Activated naive CD4-positive, alpha-beta T cell treated with anti-CD3 and anti-CD28 coated beads, Interleukin-2, amount 50 U/mL, for 24 hours (primary cell): ENCODE measurements around the gene PRR29.

ENCODE experiments used
- H3K27ac Mint-ChIP-seq: one replicate; pipeline ENCODE4 v1.8.0; 2021; ENCODE audit warnings: mild to moderate bottlenecking, mixed read lengths
- H3K27me3 Mint-ChIP-seq: one replicate; pipeline ENCODE4 v1.8.0; 2021; ENCODE audit warnings: mixed read lengths
- H3K36me3 Mint-ChIP-seq: one replicate; pipeline ENCODE4 v1.8.0; 2021; ENCODE audit warnings: mixed read lengths
- H3K4me1 Mint-ChIP-seq: one replicate; pipeline ENCODE4 v1.8.0; 2021; ENCODE audit warnings: mixed read lengths
- H3K4me3 Mint-ChIP-seq: one replicate; pipeline ENCODE4 v1.8.0; 2021; ENCODE audit warnings: mild to moderate bottlenecking, mixed read lengths
- H3K9me3 Mint-ChIP-seq: one replicate; pipeline ENCODE4 v1.8.0; 2021; ENCODE audit warnings: mixed read lengths

Gene PRR29

DNA sequence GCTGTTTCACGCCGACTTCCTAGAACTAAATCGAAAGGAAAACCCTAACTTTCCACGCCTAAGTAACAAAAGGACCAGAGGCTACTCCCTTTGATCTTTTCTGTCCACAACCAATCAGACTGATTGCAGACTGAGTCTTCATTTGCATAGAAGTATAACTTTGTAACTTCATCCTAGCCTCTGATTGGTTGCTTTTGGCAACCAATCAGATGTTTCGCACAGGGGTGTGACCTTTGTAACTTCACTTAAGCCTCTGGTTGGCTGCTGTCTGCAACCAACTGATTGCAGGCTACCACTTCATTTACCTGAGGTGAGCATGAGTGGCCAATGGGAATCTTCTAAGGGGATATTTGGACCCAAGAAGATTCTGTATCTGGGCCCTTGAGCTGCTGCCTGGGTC, 39.7 kb downstream of the PRR29 start:
- H3K4me1 Mint-ChIP-seq: no peaks in the 10 kb centered on the region
- no peaks in the 10 kb centered on the region for H3K9me3 Mint-ChIP-seq
- H3K36me3 Mint-ChIP-seq: peaks cover 9% of the 10 kb centered on the region
- no peak overlapping the region for H3K27ac Mint-ChIP-seq
- no peak overlapping the region for H3K4me3 Mint-ChIP-seq
- H3K27me3 Mint-ChIP-seq: no peaks in the 10 kb centered on the region

DNA sequence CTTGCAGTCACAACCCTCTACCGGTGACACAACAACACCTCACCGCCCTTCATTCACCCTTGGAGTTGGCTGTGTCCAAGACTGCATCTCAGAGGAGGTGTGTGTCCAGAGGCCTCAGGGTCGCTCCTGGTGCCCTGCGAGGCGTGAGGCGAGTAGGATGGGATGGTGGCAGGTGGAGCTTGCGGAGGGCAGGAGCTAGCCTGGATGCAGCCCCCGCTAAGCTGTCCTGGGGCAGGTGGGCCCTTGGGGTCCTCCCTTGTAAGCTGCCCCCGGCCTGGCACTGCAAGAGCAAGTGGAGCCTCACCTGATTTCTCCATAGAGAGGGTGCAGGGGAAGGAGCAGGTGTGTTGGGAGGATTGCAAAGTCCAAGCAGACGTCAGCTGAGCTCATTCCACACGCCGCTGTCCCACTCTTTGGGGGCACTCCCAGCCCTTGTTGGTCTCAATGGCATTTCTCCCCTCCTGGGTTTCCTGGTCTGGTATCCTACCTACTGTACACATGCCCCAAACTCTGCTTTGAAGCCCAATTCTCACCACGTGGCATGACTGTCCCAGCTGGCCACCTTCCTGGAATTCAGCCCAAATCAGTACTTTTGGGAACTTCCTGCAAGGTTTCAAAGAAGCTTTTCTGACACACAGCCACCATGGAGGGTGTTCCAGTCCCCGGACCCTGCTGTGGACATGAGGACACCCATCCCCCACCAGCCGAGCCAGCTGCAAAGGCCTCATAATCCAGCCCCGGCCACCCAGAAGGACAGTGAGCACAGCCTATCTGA, 40.4 kb downstream of the PRR29 start:
- H3K27me3 Mint-ChIP-seq: no peaks in the 10 kb centered on the region
- H3K4me3 Mint-ChIP-seq: no peak overlapping the region
- no peaks in the 10 kb centered on the region for H3K9me3 Mint-ChIP-seq
- H3K27ac Mint-ChIP-seq: no peak overlapping the region
- no peaks in the 10 kb centered on the region for H3K4me1 Mint-ChIP-seq
- peaks cover 9% of the 10 kb centered on the region for H3K36me3 Mint-ChIP-seq

DNA sequence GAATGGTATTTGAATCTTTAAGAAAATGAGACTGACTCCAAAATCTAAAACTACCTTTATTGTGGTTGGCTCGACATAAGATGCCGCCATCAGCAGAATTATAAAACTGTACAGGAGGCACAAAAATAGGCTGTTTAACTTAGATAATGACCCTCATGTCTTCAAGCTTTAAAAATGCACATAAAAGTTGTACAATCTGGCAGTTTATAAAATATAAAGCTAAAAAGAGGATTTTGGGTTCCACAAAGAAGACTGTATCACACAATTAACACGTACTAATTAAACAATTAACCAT, 40.9 kb downstream of the PRR29 start:
- Mint-ChIP-seq H3K27me3 (no peaks in the 10 kb centered on the region), H3K4me1 (no peaks in the 10 kb centered on the region), H3K36me3 (peaks cover 11% of the 10 kb centered on the region), H3K4me3 (no peak overlapping the region), H3K9me3 (no peaks in the 10 kb centered on the region), H3K27ac (no peak overlapping the region)

- Mint-ChIP-seq H3K27ac (no peak overlapping the region), H3K9me3 (no peaks in the 10 kb centered on the region), H3K36me3 (peaks cover 14% of the 10 kb centered on the region), H3K4me1 (no peaks in the 10 kb centered on the region), H3K27me3 (no peaks in the 10 kb centered on the region), H3K4me3 (no peak overlapping the region)
Observed at GRCh38 chr17:64040206-64040605, 42.1 kb downstream of the PRR29 start.

- Mint-ChIP-seq H3K27ac (no peak overlapping the region), H3K9me3 (no peaks in the 10 kb centered on the region), H3K36me3 (peaks cover 18% of the 10 kb centered on the region), H3K4me3 (no peak overlapping the region), H3K4me1 (no peaks in the 10 kb centered on the region), H3K27me3 (no peaks in the 10 kb centered on the region)
Observed at GRCh38 chr17:64041912-64042311, 43.8 kb downstream of the PRR29 start.

DNA sequence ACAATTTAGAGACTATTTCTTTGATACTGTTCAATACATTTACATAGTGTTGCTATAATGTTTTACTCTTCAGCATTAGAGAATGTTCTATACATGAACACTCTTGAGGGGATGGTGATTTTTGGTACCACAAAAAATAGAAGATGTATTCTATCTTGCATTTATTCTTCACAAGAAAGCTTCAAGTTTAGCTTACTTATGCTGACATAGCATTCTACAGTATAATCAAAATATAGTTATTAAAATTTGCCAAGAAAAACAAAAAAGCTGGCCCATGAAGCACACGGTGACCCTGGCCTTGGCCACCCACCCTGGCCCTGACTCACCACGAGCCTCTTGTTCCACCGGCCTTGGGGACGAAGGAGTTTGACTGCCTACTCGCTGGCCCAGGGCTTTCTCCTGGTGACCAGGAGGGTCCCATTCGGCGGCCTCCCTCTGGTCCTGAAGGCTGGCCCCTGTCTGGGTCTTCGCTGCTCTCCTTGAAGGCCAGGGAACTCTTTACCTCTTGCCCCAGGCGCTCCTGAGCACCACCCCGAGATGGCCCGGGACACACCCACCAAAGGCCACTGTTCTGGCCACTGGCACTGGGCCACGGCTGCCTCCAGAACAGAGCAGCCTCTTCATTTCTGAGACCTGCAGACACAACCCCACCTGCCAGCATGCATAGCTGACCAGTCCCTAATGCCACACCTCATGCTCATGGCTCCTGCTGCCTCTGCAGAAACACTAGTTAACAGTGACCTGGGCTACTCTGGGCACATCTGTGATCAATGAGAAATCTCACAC, 44.7 kb downstream of the PRR29 start:
- H3K27me3 Mint-ChIP-seq: no peaks in the 10 kb centered on the region
- H3K9me3 Mint-ChIP-seq: no peaks in the 10 kb centered on the region
- peaks cover 19% of the 10 kb centered on the region for H3K36me3 Mint-ChIP-seq

DNA sequence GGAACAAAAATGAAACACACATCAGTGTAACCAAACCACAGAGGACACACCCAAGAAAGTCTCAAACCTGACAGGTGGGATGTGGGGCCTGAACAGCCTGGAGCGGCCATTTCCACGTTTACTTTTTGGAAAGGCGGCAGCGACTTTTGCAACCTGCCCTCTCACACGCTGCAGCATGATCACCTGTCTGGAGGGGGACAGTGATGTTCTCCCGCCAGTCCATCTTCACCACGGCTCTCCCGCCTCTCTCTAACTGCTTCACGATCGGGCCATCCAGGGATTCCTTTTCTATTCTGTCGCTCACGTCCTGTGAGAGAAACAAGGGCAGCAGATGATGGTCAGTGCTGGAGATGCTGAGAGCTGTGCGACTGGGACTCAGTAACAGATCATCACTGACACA, 47.0 kb downstream of the PRR29 start:
- no peaks in the 10 kb centered on the region for H3K9me3 Mint-ChIP-seq
- H3K4me3 Mint-ChIP-seq: no peak overlapping the region
- peaks cover 14% of the 10 kb centered on the region for H3K36me3 Mint-ChIP-seq
- H3K27me3 Mint-ChIP-seq: no peaks in the 10 kb centered on the region
- H3K4me1 Mint-ChIP-seq: peaks cover 9% of the 10 kb centered on the region
- no peak overlapping the region for H3K27ac Mint-ChIP-seq

More for the DNA sequence above, 44.7 kb downstream of the PRR29 start:
- H3K4me1 Mint-ChIP-seq: no peaks in the 10 kb centered on the region
- H3K4me3 Mint-ChIP-seq: no peak overlapping the region
- H3K27ac Mint-ChIP-seq: no peak overlapping the region

- H3K4me3 Mint-ChIP-seq: no peak overlapping the region
- no peaks in the 10 kb centered on the region for H3K9me3 Mint-ChIP-seq
- H3K27ac Mint-ChIP-seq: no peak overlapping the region
- peaks cover 21% of the 10 kb centered on the region for H3K36me3 Mint-ChIP-seq
- H3K27me3 Mint-ChIP-seq: no peaks in the 10 kb centered on the region
- peaks cover 31% of the 10 kb centered on the region for H3K4me1 Mint-ChIP-seq
Observed at GRCh38 chr17:64048805-64049204, 50.7 kb downstream of the PRR29 start.

DNA sequence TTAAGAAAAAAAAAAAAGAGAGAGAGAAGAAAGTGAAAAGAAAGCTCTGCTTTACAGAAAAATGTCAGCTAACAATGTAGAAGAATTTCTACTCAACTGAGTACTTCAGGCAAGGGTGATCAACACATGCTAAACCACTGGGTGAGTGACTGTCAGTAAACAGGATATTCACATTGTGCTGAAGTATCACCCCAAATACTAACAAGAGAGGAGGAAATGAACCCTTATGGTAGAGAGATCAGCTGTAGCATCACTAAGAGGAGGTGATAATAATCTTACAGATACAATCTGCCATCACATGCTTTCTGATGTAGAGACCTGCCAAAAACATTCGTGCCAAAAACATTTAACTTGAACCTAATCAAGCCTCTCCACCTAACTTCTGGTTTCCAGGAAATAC, 53.0 kb downstream of the PRR29 start:
- Mint-ChIP-seq H3K27me3 (no peaks in the 10 kb centered on the region), H3K27ac (peak overlapping the region; percentile 85), H3K4me3 (peak overlapping the region; percentile 30), H3K9me3 (no peaks in the 10 kb centered on the region), H3K36me3 (peaks cover 16% of the 10 kb centered on the region), H3K4me1 (peaks cover 36% of the 10 kb centered on the region)

GRCh38 chr17:64053101-64053500, 55.0 kb downstream of the PRR29 start:
- H3K4me1 Mint-ChIP-seq: peaks cover 46% of the 10 kb centered on the region
- no peak overlapping the region for H3K27ac Mint-ChIP-seq
- no peak overlapping the region for H3K4me3 Mint-ChIP-seq
- H3K27me3 Mint-ChIP-seq: no peaks in the 10 kb centered on the region
- H3K36me3 Mint-ChIP-seq: peaks cover 12% of the 10 kb centered on the region
- no peaks in the 10 kb centered on the region for H3K9me3 Mint-ChIP-seq
